ENCODE measurements around the gene KCNE4.

The KCNE4 gene

DNA sequence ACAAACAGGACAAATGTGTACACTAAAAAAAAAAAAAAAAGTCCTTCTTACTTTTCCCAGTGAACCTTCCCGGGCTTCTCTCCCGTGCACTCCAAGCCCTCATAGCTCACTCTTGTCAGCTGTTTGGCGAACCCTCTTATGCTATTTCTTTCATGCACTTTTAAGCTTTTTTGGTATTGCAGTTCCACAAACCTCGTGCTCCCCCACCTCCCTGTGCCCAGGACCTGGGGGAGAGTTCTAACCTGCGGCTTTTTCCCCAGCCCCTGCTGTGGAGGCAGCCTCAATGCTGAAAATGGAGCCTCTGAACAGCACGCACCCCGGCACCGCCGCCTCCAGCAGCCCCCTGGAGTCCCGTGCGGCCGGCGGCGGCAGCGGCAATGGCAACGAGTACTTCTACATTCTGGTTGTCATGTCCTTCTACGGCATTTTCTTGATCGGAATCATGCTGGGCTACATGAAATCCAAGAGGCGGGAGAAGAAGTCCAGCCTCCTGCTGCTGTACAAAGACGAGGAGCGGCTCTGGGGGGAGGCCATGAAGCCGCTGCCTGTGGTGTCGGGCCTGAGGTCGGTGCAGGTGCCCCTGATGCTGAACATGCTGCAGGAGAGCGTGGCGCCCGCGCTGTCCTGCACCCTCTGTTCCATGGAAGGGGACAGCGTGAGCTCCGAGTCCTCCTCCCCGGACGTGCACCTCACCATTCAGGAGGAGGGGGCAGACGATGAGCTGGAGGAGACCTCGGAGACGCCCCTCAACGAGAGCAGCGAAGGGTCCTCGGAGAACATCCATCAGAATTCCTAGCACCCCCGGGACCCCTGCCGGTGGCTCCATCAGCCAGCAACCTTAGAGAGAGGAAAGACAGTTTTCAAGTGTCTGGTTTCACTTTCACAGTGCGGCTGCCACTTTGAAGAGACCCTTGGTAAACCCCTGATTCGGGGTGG is 826 bp downstream of the KCNE4 start:
- Histone ChIP-seq H3K27ac (ENCODE audit: low read depth, low read length) (peak overlapping the region; percentile 95), H3K9ac (ENCODE audit: low read length) (peak overlapping the region; percentile 51), H3K4me1 (ENCODE audit: insufficient read depth, low read length) (peaks cover 56% of the 10 kb centered on the region), H3K9me3 (ENCODE audit: low read length) (no peaks in the 10 kb centered on the region), H3K27me3 (ENCODE audit: control insufficient read depth in 1 of 2, insufficient read depth in 2 of 2, low read length in 2 of 2) (no peaks in the 10 kb centered on the region), H3K4me3 (ENCODE audit: low read depth in 1 of 2, low read length in 2 of 2) (peak overlapping the region; percentile 57 to 76), H3K36me3 (ENCODE audit: insufficient read depth, low read length) (no peaks in the 10 kb centered on the region)

DNA sequence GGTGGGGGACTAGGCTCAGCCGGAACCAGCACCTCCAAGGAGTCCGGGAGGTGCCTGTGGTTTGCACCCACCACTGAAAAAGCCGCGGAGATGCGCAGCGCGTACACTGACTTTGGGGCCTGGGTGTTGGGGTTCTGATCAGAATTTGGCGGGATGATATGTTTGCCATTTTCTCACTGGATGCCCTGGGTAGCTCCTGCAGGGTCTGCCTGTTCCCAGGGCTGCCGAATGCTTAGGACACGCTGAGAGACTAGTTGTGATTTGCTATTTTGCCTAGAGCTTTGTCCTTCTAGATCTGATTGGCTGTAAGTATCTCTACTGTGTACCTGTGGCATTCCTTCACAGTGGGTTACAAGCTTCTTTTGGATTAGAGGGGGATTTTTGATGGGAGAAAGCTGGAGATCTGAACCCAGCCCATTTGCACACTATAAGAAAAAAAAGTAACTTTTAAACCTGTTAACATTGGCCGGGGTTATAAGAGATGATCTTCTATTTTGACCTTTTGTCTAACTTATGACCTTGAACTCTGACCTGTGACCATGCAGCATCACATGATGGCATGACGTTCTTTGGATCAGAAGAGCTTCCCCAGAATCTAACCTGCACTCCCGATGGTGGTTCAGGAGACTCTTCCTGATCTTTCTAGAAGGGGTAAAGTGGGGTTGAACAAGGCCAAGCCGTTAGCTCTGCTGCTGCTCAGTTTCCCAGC is 1.6 kb downstream of the KCNE4 start:
- Histone ChIP-seq H3K9ac (ENCODE audit: low read length) (peak overlapping the region; percentile 51), H3K27me3 (ENCODE audit: control insufficient read depth in 1 of 2, insufficient read depth in 2 of 2, low read length in 2 of 2) (no peaks in the 10 kb centered on the region), H3K27ac (ENCODE audit: low read depth, low read length) (peak overlapping the region; percentile 95), H3K4me1 (ENCODE audit: insufficient read depth, low read length) (peaks cover 54% of the 10 kb centered on the region), H3K9me3 (ENCODE audit: low read length) (no peaks in the 10 kb centered on the region), H3K4me3 (ENCODE audit: low read depth in 1 of 2, low read length in 2 of 2) (peak overlapping the region; percentile 57 to 76), H3K36me3 (ENCODE audit: insufficient read depth, low read length) (no peaks in the 10 kb centered on the region)

DNA sequence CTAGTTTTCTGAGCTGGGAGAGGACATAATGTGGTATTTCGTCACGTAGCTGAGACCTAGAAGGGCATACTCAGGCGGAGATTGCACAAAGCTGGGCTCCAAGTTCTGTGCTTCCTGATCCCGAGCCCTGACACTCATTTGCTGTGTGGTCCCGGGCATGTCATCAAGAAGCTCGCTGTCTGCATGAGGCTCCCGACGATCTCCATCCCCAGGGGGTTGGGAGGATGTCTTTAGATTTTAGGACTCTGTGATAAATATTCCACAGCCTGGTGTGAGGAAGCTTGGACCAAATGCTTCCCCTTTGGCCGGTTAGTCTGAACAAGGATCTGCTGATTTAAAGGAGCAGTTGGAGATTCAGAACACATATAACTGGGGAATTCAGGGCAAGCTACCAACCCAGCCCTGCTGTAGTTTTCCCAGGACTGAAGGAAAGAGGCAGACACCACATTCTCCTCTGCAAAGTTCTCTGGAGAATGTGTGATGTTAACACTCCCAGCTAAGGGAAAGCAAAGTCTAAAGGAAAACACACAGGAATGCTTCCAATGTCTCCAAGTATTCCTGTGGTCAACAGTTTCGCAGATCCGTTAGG is 2.3 kb downstream of the KCNE4 start:
- Histone ChIP-seq H3K9ac (ENCODE audit: low read length) (peak overlapping the region; percentile 51), H3K36me3 (ENCODE audit: insufficient read depth, low read length) (no peaks in the 10 kb centered on the region), H3K4me3 (ENCODE audit: low read depth in 1 of 2, low read length in 2 of 2) (peak overlapping the region; percentile 57 to 76), H3K9me3 (ENCODE audit: low read length) (no peaks in the 10 kb centered on the region), H3K4me1 (ENCODE audit: insufficient read depth, low read length) (peaks cover 54% of the 10 kb centered on the region), H3K27me3 (ENCODE audit: control insufficient read depth in 1 of 2, insufficient read depth in 2 of 2, low read length in 2 of 2) (no peaks in the 10 kb centered on the region), H3K27ac (ENCODE audit: low read depth, low read length) (peak overlapping the region; percentile 95)

DNA sequence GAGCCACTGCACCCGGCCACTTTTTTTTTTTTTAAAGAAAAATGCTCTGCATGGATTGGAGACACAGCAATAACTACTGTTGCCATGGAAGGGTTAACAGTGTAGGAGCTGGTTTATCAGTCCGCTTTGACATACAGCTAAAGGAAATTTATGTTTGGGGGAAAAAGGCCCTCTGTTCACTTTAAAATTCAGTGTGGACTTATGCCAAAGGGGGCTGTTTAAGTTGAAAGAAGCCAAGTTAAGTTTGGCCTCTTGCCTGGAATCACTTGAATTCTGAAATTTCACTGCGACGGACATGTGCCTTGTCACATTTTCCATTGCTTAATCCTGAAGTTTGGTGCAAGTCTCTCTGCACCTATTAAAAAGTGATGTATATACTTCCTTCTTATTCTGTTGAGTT is 3.1 kb downstream of the KCNE4 start:
- Histone ChIP-seq H3K4me3 (ENCODE audit: low read depth in 1 of 2, low read length in 2 of 2) (no peak overlapping the region), H3K9ac (ENCODE audit: low read length) (no peak overlapping the region), H3K27ac (ENCODE audit: low read depth, low read length) (no peak overlapping the region), H3K9me3 (ENCODE audit: low read length) (no peaks in the 10 kb centered on the region), H3K27me3 (ENCODE audit: control insufficient read depth in 1 of 2, insufficient read depth in 2 of 2, low read length in 2 of 2) (no peaks in the 10 kb centered on the region), H3K36me3 (ENCODE audit: insufficient read depth, low read length) (no peaks in the 10 kb centered on the region), H3K4me1 (ENCODE audit: insufficient read depth, low read length) (peaks cover 52% of the 10 kb centered on the region)

DNA sequence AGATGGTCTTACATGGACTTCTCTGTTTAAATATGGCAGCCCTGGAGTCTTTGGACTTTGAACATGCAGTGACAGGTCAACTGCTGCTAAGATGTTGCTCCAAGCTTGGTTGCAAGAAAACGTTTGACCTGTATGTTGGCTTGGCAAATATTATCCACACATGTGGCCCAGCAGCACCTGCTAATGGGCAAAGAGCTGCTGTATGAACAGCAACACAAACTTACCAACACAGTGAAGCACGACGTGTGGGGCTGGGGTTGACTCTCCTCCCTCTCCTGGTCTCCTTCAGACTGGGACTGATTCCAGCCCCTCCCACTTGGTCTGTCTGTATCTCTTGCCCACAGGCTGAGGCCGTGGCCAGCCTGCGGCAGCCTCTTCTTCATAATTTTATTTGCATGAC is 3.8 kb downstream of the KCNE4 start:
- peak overlapping the region; percentile 52 for H3K27ac ChIP-seq (ENCODE audit: low read depth, low read length)
- H3K9ac ChIP-seq (ENCODE audit: low read length): no peak overlapping the region
- H3K27me3 ChIP-seq (ENCODE audit: control insufficient read depth in 1 of 2, insufficient read depth in 2 of 2, low read length in 2 of 2): no peaks in the 10 kb centered on the region
- no peak overlapping the region for H3K4me3 ChIP-seq (ENCODE audit: low read depth in 1 of 2, low read length in 2 of 2)
- peaks cover 45% of the 10 kb centered on the region for H3K4me1 ChIP-seq (ENCODE audit: insufficient read depth, low read length)
- H3K9me3 ChIP-seq (ENCODE audit: low read length): no peaks in the 10 kb centered on the region
- H3K36me3 ChIP-seq (ENCODE audit: insufficient read depth, low read length): no peaks in the 10 kb centered on the region

DNA sequence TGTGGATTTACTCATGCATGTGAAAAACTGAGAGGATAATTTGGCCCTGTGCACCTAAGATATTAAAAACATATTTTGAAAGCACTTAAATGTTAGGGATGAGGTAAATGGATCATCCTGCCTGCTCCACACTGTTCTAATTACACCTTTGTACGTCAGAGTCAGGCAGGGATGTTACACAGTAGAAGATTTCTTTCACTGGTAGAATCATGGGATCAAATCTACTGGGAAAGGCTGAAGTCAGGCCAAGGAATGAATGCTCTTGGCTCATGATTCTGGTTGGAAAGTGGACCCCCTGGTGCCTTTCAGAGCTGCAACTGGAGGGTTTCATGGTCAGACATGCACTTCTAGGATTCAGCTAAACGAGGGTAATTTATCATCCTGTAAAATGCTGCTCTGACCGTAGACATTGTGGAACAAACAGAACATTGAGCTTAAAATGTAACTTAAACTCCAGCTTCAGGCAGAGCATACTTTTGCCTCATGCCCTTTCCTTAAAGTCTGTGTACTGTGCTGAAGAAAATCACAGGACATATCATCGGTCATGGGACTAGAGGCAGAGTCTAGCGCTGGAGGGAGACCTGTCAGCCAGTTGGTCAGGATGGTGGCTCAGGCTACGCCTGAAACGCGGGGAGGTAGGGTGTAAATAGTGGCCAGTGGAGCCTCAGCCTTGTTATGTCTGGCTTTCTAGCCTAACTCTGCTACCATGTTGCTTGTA is 4.9 kb downstream of the KCNE4 start:
- Histone ChIP-seq H3K4me3 (ENCODE audit: low read depth in 1 of 2, low read length in 2 of 2) (no peak overlapping the region), H3K27me3 (ENCODE audit: control insufficient read depth in 1 of 2, insufficient read depth in 2 of 2, low read length in 2 of 2) (no peaks in the 10 kb centered on the region), H3K27ac (ENCODE audit: low read depth, low read length) (peak overlapping the region; percentile 37), H3K9me3 (ENCODE audit: low read length) (no peaks in the 10 kb centered on the region), H3K4me1 (ENCODE audit: insufficient read depth, low read length) (peaks cover 39% of the 10 kb centered on the region), H3K9ac (ENCODE audit: low read length) (no peak overlapping the region), H3K36me3 (ENCODE audit: insufficient read depth, low read length) (no peaks in the 10 kb centered on the region)

DNA sequence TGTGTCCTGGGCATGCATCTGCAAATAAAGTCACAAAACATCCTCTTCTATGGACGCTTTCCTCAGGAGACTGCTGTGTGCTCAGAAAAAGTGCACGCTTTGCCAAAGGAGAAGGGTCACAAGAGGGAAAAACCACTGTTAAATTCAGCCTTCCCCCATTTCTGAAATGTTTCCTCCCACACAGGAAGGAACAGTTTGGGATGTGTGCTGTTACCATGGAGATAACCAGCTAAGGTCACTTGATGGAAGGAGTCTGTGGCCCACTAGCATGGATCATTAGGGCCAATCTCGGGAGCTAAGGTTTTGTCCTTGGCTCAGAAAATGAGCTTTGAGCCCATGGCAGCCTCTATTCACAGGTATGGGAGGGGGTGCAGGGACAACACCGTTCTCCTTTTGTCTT is 5.6 kb downstream of the KCNE4 start:
- H3K9ac ChIP-seq (ENCODE audit: low read length): no peak overlapping the region
- no peaks in the 10 kb centered on the region for H3K27me3 ChIP-seq (ENCODE audit: control insufficient read depth in 1 of 2, insufficient read depth in 2 of 2, low read length in 2 of 2)
- H3K9me3 ChIP-seq (ENCODE audit: low read length): no peaks in the 10 kb centered on the region
- peaks cover 39% of the 10 kb centered on the region for H3K4me1 ChIP-seq (ENCODE audit: insufficient read depth, low read length)
- no peak overlapping the region for H3K4me3 ChIP-seq (ENCODE audit: low read depth in 1 of 2, low read length in 2 of 2)
- no peaks in the 10 kb centered on the region for H3K36me3 ChIP-seq (ENCODE audit: insufficient read depth, low read length)
- no peak overlapping the region for H3K27ac ChIP-seq (ENCODE audit: low read depth, low read length)

DNA sequence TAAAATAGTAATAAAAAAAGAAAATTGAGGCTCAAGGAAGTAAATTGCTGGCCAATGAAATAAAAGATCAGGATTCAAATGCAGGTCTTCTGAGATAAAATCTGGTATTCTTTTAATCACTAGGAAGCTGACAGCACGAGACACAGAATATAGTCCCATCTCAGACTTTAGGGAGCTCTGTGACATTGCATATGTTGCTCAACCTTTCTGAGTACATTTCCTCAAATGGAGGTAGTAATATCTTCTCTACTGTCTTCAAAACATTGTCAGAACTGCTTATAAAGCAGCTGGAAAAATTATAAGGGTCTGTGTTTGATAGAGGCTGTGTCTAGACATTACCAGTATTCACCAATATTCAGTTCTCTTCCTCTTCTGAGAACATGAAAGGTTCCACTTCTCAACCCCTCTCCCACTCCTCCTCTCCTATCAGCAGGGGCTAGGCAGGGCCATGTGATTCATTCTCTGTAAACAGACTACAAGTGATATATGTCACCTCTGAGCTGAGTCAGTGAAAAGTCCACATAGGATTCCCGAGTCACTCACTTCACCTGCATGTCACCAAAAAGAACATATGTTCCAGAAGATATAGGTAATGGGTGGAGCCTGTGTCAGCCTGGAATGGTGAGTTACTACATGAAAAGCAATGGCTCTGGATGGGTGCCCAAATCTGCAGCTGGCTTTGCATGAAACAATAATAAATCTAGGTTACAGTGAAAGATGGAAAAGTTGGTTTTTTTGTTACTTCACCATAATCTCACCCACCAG is 7.1 kb downstream of the KCNE4 start:
- H3K4me1 ChIP-seq (ENCODE audit: insufficient read depth, low read length): peaks cover 36% of the 10 kb centered on the region
- H3K27me3 ChIP-seq (ENCODE audit: control insufficient read depth in 1 of 2, insufficient read depth in 2 of 2, low read length in 2 of 2): no peaks in the 10 kb centered on the region
- no peak overlapping the region for H3K27ac ChIP-seq (ENCODE audit: low read depth, low read length)
- H3K36me3 ChIP-seq (ENCODE audit: insufficient read depth, low read length): no peaks in the 10 kb centered on the region
- H3K4me3 ChIP-seq (ENCODE audit: low read depth in 1 of 2, low read length in 2 of 2): no peak overlapping the region
- H3K9ac ChIP-seq (ENCODE audit: low read length): no peak overlapping the region
- H3K9me3 ChIP-seq (ENCODE audit: low read length): no peaks in the 10 kb centered on the region

DNA sequence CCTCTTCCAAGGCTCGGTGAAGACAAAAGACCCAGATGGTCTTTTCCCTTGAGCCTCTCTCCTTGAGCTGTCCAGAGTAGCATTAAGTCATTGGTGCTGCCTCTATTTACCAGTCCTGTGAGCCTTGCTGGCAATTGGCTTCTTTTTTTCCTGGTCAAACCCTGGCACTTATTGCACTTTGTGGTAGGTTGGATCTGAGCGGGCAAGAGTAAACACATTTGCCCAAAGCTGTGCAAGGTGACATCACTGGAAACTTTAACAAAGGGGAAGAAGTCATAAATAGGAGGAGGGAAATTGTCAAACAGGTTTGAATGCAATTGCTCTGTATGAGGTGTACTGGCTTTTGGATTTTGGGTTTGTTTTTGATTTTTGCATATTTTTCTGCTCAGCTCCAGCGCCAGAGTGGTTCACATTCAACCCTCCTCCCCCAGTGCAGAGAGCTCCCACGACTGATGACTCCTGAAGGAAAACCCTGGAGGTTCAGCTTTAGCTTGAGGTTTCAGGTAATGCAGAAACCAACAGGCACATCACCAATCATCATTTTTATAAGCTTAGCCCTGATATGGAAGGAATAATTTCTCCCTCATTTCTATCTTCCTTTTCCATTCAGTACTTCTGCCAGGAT is 8.3 kb downstream of the KCNE4 start:
- H3K9ac ChIP-seq (ENCODE audit: low read length): no peak overlapping the region
- peaks cover 34% of the 10 kb centered on the region for H3K4me1 ChIP-seq (ENCODE audit: insufficient read depth, low read length)
- H3K27me3 ChIP-seq (ENCODE audit: control insufficient read depth in 1 of 2, insufficient read depth in 2 of 2, low read length in 2 of 2): no peaks in the 10 kb centered on the region
- no peaks in the 10 kb centered on the region for H3K36me3 ChIP-seq (ENCODE audit: insufficient read depth, low read length)
- H3K27ac ChIP-seq (ENCODE audit: low read depth, low read length): no peak overlapping the region
- no peaks in the 10 kb centered on the region for H3K9me3 ChIP-seq (ENCODE audit: low read length)
- no peak overlapping the region for H3K4me3 ChIP-seq (ENCODE audit: low read depth in 1 of 2, low read length in 2 of 2)

DNA sequence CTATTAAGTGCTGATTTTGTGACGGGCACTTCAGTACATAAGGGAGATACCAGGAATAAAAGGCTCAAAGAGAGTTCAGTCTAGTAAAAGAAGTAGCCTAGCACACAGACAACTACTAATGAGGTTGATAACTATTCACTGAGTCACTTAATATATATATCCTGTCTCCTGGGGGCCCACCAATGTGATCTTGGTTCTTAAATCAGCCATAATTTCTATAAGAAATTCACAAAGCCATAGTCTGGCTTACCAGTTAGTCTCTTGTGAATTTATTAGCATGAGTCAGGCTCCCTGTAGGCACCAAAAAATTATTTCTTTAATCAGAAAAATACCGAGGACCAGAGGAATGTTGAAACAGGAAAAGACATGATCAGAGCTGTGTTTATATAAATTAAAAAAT is 10.4 kb downstream of the KCNE4 start:
- H3K27ac ChIP-seq (ENCODE audit: low read depth, low read length): no peak overlapping the region
- H3K9me3 ChIP-seq (ENCODE audit: low read length): no peaks in the 10 kb centered on the region
- no peak overlapping the region for H3K4me3 ChIP-seq (ENCODE audit: low read depth in 1 of 2, low read length in 2 of 2)
- H3K9ac ChIP-seq (ENCODE audit: low read length): no peak overlapping the region
- no peaks in the 10 kb centered on the region for H3K27me3 ChIP-seq (ENCODE audit: control insufficient read depth in 1 of 2, insufficient read depth in 2 of 2, low read length in 2 of 2)
- peaks cover 13% of the 10 kb centered on the region for H3K4me1 ChIP-seq (ENCODE audit: insufficient read depth, low read length)
- H3K36me3 ChIP-seq (ENCODE audit: insufficient read depth, low read length): no peaks in the 10 kb centered on the region

All from muscle layer of colon (tissue), 2 donors.